ENCODE data around the gene MOB3A.
"Not testable (repeated sequence)": the region's sequence is repeated elsewhere in the genome, so short reads cannot be mapped to it uniquely, and the experiment has no call there.

The MOB3A gene

DNA sequence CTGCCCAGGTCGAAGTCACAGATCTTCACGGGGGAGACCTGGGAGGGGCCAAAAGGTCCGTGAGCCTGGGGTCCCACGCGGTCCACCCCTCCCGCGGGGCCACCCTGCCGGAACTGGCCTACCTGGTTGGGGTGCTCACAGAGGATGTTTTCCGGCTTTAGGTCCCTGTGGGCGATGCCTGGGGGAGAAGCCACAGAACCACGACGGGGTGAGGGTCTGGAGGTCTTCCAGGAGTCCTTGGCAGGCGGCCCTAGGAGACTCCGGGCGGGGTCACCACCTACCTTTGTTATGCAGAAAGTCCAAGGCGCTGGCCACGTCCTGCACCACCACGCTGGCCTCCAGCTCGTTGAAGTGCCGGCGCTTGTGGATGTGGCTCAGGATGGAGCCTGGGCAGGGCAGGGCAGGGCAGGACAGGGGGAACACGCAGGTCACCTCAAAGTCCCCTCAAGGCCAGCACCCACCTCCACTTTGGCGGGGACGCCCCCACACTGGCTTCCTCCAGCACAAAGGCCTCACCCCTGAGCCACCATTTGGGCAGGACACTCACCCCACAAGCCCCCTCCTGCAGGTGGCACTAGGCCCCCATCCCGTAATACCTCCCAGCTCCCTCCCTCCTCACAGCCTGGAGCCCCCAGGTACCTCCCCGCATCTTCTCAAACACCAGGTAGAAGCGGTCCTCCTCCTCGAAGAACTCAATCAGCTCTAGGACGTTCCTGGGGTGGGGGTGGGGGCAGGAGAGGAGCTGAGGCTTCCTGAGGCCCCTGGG is 53.5 kb downstream of the MOB3A start:
- no peak for DNase-seq

DNA sequence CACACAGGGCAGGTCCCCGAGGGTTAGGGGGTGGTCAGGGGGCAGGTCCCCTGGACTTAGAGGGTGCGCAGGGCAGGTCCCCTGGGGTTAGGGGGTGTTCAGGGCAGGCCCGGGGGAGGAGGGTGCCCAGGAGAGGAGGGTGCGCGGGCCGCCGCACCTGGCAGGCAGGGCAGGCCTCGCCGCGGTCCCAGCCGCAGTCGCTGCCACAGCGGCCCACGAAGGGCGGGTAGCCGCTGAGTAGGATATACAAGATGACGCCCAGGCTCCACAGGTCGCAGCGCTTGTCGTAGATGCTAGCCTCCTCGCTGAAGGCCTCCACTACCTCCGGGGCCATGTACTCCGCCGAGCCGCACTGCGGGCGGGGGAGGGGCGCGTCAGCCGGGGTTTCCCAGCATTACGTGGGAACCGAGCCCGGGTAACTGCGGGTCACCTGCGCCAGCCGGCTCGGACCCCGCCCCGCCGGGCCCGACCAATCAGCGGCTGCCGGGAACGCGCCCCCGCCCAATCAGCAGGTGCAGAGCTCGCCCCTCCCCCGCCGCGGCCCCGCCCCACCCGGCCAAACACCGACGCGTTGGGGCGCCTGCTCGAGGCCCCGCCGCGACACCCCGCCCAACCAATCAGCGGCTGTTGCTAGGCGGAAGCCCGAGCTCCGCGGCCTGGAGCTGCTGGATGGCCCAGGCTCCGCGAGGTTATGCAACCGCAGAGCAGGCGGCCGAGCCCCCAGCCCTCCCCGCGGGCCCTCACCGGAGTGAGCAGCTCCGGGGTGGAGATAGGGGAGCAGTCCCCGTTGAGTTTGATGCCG is 54.2 kb downstream of the MOB3A start:
- DNase-seq = peak; percentile 99

DNA sequence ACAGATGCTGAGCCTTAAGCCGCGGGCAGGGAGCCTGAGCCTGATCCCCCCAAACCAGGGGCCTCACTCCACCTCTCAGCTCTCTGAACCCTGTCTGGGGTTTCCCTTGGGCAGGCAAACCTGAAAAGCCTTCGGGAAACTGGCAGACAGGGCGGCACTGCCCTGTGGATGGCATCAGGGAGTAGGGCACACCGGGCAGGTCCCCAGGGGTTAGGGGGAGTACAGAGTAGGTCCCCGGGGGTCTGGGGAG is 54.8 kb downstream of the MOB3A start:
- no peak for DNase-seq

DNA sequence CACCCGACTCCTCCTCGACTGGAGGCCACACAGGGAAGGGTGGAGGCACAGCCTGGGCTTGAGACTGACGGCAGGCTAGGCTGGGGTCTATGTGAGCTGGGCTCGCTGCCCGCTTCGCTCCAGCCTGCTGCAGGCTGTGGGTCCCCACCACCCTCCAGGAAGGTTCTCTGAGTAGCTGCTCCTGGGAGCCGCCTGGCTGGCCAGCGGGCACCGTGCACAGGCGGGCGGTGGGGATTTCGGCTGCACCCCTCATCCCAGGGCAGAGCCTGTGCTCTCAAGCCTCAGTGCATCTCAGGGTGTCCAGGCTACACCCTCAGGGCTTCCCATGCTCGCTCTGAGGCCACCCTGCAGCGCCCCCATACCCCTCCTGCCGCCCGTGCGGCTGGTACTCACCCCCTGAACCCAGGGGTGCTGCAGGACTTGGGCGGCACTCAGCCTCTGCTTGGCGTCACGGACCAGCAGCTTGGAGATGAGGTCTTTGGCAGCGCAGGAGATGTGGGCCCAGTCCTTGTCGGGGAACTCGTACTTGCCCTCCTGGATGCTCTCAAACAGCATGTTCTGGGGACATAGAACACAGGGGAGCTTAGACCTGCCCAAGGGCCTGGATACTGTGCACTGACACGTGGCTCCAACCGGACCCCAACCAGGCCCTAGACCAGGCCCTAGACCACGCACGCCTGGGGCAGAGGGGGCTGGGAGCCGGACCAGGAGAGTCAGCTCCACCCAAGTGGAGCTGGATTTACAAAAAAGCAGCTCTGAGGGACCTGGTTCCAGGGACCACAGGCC is 55.3 kb downstream of the MOB3A start:
- DNase-seq = no peak

DNA sequence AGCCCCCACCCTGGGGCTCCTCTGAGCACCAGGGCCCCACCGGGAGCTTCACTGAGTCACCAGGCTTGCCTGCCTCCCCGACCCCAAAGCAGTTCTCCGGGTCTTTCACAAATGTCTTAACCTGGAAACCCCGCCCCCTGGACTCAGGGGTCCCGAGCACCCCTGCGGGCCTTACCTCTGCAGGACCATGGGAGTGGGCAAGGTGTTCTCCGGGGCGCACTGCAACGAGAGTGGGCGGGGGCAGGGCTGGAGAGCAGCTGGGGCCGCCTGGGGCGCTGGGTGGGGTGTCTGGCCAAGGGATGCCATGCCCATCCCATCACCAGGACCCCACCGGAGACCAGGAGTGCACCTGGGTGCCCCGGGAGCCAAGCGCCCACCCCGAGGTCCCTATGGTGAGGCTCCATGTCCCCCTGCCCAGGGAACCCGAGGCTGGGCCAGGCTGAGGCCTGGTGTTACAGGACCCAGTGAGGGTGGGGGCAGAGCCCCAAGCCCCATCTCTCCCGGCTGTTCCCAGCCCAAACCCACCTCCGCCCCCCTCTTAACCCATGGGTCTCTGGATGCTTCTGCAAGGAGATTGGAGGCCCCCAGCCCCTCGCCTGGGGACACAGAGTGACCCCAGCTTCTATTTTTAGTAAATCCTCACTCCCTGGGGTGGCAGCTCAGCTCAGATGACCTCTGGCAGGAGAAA is 56.0 kb downstream of the MOB3A start:
- DNase-seq = no peak

DNA sequence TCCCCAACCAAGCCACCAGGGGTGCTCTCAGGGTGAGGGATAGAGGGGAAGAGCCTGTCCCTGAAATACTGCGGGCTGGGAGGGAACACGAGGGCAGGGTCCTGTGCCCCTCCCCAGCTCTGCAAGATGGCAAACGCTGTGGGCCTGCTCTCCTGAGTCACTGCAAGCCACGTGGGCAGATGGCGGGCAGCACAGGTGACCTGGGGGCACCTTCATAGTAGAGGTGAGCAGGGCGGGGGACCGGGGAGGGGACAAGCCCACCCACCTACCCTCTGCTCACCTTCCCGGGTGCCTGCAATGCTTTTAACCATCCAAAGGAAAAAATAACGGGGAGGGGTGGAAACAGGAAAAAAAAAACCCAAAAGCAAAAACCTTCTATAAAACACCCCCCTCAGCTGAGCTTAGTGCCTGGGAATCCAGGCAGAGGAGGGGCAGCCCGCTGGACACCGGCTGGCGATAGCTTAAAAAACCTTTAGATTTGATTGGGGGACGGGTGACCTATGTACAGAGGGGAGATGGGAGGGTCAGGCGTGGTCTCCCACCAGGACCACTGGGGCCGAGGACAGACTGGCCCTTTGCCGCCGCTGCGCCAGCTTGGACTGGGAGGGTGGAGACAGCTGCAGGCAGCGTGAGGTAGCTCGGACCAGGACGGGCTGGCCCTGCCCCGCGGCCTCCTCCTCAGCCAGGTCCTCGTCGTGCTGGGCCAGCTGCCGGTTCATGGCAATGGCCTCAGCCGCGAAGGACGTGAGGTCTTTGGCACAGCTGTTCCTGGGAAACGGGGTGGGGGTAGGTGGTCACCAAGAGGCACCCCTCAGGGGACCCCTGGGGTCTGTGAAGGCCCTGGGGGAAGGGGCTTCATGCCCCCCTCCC is 56.8 kb downstream of the MOB3A start:
- no peak for DNase-seq

DNA sequence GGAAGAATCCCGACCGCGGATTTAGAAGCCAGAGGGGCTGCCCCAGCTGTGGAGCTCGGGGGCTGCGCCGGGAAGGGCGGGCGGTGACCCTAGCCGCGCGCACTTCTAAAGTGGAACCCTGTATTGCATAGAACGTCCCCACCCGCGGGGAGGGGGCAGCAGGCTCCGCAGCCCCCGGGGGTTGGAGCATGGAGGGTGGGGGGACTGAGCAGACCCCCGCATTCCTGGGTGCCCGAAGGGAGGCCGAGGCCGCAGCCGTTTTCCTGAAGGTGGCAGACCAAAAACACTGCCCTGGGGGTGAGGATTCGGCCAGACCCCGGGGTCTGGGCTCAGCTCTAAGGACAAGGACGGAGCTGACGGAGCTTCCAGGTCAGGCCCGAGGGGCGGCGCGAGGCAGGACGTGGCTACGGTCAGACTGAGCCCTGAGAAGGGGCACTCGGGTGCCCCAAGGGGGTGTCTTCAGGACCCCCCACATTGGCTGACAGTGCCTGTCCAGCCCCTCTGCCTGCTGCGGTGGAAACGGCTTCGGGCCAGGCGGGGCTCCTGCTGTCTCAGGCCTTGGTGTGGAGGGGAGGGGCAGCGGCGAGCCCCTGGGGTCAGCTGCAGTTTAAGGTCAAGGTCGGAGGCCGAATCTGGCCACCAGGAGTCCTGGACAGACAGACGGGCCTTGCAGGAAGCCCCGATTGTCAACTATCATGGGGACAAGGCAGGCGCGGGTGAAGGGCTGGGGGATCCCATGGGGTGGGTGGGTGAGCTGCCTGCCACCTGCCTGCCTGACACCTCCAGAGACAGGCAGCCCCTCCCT is 57.6 kb downstream of the MOB3A start:
- no peak for DNase-seq

DNA sequence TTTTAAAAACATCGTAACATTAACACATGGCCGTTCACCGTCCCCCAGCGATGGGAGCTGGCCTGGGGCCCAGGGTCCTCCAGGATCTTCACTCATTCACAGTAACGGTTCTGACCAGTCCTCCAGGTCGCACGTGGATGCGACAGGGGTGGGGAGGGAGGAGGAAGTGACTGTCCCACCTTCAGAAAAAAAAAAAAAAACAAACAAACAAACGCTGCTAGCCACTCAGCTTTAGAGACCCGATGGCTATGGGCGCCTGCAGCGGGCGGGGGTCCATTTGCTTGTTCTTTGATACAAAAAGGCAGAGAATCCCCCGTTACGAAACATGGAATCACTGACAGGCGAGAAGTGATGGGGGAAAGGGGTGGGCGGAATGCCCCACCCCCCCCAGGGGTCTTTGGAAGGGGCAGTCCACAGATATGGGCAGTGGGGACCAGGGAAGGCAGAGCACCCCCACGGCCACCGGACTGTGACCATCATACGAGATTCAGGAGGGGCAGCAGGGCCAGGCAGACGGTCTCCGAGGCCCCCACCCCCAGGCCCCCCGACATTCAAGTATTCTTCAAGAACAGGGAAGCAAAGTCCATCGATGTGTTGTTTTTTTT is 58.4 kb downstream of the MOB3A start:
- no peak for DNase-seq

DNA sequence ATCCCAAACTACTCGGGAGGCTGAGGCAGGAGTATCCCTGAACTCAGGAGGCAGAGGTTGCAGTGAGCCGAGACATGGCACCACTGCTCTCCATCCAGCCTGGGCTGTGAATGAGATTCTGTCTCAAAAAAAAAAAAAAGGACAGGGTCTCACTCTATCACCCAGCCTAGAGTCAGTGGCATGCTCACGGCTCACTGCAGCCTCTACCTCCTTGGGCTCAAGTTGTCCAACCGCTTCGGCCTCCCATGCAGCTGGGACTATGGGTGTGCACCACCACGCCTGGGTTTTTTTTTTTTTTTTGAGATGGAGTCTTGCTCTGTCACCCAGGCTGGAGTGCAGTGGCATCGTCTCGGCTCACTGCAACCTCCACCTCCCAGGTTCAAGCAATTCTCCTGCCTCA is 59.7 kb downstream of the MOB3A start:
- no peak for DNase-seq

DNA sequence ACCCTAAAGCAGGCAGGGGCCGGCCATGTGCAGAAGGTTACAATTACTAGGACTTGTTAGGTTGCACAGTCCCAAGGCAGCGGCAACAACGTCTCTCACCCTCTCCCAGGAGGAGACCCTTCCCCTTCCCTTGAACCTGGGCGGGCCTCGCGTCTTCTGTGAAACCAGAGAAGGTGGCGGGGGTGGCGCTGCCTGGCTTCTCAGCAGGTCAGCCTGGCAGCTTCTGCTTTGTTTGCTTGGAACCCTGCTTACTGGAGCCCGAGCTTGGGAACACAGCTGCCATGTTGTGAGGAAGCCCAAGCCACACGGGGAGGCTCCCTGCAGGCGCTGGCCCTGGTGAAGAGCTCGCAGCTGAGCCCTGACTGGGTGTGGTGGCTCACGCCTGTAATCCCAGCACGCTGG is 60.5 kb downstream of the MOB3A start:
- DNase-seq = no peak

DNA sequence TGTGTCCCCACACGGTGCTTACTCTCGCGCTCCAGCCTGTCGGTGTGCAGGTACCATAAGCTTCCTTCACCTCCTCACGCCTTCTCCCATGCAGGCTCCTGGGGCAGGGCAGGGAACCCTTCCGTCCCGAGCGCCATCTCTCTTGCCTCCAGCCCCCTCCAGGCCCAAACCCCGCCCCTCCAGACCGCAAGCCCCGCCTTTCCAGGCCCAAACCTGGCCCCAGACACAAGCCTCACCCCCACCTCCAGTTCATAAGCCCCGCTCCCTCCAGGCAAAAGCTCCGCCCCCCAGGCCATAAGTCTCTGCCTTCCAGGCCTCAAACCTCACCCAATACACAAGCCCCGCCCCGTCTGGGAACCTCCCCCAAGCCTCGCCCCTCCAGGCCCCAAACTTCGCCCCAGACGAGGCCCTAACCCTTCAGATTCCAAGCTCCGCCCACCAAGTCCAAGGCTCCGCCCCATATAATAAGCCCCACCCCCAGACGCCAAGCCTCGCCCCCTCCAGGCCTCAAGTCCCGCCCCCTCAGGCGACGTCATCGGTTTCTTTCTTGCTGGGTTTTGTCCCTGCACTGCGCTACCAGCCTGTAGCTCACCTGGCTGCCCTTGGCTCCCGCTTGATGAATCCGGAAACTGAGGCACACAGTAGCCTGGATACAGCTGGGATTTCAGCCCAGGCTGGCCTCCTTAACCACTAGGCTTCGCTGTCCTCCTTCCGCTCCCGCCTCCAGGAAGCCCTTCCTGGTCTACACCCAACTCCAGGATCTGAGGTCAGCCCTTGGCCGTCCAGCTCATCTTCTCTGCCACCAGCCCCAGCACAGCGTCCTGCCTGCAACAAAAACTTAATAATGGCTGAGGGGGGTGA is 61.2 kb downstream of the MOB3A start:
- peak; percentile 61 for DNase-seq

DNA sequence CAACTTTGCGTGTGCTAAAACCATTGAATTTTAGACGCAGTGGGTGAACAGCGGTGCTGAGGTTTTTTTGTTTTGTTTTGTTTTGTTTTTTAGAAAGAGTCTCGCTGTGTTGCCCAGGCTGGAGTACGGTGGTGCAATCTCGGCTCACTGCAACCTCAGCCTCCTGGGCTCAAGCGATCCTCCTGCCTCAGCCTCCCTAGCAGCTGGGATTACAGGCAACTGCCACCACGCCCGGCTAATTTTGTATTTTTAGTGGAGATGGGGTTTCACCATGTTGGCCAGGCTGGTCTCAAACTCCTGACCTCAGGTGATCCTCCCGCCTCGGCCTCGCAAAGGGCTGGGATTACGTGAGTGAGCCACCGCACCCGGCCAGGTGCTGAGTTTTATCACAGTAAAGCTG is 61.9 kb downstream of the MOB3A start:
- not testable (repeated sequence) for DNase-seq

DNA sequence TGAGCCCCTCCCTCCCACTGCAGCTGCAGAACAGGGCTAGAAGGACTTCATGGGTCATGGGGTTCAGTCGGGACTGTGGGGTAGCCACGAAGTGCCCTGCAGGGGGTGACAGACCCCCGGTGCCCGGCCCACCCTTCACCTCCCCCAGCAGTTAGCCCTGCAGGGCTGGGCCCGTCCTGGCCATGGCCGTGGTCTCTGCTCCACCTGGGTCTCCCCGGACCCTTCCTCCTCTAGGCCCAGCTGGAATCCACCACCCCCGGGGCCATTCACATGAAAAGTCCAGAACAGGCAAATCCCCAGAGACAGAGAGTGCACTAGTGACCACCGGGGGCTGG is 62.3 kb downstream of the MOB3A start:
- DNase-seq = no peak

DNA sequence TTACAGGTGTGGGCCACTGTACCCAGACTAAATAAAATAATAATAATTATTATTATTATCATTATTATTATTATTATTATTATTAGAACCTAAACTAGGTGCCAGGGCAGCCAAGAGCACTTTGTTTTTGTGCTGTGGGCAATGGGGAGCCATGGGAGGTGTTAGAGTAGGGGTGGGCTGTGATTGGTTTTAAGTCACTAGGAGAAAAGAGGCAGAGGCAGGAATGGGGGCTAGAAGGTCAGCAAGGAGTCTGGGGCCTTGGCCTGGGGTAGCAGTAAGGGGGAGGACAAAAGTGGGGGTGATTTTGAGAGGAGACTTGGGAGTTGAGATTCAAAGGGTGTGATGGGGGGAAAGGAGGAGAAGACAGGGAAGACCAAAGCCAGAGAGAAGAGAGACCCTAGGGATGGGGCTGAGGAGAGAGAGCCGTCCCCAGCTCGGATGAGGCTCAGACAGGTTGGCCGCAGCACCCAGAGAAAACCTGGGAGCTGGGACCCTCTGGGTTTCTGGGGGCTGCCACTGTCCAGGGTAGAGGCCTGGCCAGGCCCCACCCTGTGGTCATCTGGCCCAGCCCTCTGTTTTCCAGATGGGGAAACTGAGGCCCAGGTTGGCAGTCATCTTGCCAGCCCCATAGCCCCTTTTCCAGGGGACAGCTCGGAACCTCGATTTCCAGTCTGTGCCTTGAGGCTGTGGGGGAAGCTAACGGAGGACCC is 62.9 kb downstream of the MOB3A start:
- no peak for DNase-seq

DNA sequence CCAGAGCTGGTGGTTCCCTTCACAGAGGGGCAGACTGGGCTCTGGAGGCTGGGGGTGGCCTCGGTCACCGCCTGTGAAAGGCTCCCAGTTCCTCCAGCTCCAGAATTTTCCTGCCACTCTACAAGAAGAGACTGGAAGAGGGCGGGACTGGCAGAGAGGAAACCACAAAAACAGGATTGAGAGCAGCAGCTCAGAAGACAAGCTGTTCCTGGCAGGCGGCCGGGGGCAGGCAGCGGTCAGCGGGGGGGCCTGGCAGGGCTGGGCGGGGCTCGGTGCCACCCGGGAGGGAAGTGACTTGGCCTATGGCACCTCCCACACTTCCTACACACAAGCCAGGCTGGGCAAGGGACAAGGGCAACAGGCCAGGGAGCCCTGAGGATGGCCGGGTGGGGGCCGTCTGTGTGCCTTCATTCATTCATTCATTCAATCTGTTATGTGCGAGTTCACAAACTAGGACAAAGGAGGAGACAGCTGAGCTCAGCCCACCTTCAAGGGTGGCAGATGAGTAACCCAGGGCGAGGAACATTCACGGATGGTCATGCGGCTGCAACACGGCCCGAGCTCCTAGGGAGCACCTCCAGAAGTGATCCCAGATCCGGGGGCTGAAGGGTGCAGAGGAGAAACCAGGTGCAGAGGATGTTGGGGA is 63.7 kb downstream of the MOB3A start:
- peak; percentile 51 for DNase-seq

DNA sequence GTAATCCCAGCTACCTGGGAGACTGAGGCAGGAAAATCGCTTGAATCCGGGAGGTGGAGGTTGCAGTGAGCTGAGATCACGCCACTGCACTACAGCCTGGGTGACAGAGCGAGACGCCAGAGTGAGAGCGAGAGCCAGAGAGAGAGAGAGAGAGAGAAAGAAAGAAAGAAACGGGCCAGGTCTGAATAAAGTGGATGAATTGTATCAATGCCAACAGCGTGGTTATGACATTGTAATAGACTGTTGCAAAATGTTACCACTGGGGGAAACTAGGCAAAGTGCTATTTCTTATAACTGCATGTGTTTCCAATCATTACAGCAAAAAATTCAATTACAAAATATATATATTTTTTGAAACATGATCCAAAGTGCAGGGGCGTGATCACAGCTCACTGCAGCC is 68.8 kb downstream of the MOB3A start:
- no peak for DNase-seq

DNA sequence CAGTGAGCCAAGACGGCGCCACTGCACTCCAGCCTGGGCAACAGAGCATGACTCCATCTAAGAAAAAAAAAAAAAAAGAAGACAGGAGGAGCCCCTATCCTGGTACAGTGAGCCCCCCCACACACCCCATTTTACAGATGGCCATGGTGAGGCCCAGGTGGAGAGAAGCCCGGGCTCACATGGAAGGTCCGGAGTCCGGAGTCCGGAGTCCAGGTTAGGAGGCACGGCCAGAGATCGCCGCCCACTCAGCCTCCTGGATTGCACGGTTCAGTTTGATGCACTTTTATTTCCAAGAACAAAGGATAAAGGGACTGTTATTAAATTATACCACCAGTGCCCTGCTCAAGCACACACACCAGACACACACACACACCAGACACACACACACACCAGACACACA is 69.4 kb downstream of the MOB3A start:
- DNase-seq = no peak

DNA sequence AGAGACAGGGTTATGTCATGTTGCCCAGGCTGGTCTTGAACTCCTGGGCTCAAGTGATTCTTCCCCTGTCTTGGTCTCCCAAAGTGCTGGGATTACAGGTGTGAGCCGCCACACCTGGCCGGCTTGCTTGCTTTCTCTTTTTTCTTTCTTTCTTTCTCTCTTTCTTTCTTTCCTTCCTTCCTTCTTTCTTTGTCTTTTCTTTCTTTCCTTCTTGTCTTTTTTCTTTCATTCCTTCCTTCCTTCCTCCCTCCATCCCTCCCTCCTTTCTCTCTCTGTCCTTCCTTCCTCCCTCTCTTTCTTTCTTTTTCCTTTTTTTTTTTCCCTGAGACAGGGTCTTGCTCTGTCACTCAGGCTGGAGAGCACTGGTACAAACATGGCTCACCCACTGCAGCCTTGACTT is 73.8 kb downstream of the MOB3A start:
- no peak for DNase-seq

Measured in activated naive CD4-positive, alpha-beta T cell treated with Interleukin-2 at 50 U/mL for 16 hours (primary cell).